Measurements from ENCODE around the gene METTL16.

GRCh38 chr17:2462481-2462880, 49.2 kb downstream of the METTL16 start:
- TF ChIP-seq POLR2A (IDR thresholded peaks at IDR 0.05; ENCODE audit: low read depth, low read length) (no peak), TAF1 (IDR thresholded peaks at IDR 0.05; ENCODE audit: low read depth, low read length) (no peak), POLR2AphosphoS5 (IDR thresholded peaks at IDR 0.05; ENCODE audit: low read depth, low read length) (no peak), SPI1 (IDR thresholded peaks at IDR 0.05; ENCODE audit: low read depth, low read length) (no peak), POU2F2 (IDR thresholded peaks at IDR 0.05; ENCODE audit: low read depth, low read length) (no peak), PAX5 (IDR thresholded peaks at IDR 0.05; ENCODE audit: insufficient read depth, low read length, severe bottlenecking) (no peak)

Data from GM12891 (cell line).